ENCODE data around the gene FAM222B. TPM values are rescaled to one million over a fixed set of nuclear protein-coding genes. Genes with fewer than 3 reads are reported as not detected.
A peak's percentile ranks its signal among the peaks of the same experiment; 100 is the strongest.

Gene FAM222B
- total and polyA plus RNA-seq, 9 of the 15 experiments (the other 6 are each of a cell fraction or from before 2014, with no cell fraction given), result 4.0 to 34.6 (median 7.5) TPM

DNA sequence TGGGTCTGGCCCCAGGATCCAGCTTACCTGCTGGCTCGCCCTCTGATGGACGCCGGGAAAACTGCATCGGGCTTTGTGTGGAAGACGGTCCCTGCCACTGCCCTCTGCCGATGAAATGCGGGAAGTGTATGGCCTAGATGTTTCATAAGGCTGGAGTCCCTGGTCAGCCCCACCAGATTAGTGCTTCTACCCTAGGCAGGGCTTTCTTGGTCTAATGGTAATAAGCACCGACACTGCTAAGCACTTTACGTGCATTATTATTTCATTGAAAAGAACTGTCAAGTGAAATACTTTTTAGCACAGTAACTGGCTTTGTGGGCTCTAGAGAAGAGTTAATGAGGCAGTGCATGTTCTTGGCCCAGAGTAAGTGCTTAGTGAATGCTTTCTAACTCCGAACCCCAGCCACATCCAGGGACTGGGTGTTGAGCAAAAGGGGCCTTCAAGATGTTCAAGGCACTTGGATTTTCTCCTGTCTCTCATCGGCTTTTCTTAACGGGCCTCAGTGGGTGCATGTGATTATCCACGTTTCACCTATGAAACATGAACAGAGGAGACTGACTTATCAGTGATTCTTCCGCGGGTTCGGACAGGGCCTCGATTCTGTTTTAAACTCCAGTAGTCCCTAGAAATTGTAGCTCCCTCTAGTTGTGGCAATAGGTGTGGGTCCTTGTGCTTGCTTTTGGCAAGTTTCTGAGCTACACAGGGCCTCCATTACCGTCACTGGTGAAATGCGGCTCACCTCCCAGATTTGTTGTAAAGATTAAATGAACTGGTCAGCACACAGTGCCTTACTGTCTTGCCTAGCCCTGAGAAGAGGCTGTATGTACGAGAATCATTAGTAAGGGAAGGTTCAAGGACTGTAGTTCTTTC is 92.2 kb downstream of the FAM222B start (continued):
- TF ChIP-seq ZBTB40 (IDR thresholded peaks at IDR 0.05), result no peak
- no peak for TF ChIP-seq ZBTB40 (CRISPR knock-in tag; IDR thresholded peaks at IDR 0.05)
- TF ChIP-seq CC2D1A (IDR thresholded peaks at IDR 0.05), result peak; percentile 50; the same call in 1 of the 2 replicates
- peak; percentile 61; the same call in 1 of the 2 replicates for TF ChIP-seq CBX5 (IDR thresholded peaks at IDR 0.05; ENCODE audit: borderline replicate concordance, low read depth)
- TF ChIP-seq AFF4 (CRISPR knock-in tag; IDR thresholded peaks at IDR 0.05), result peak; percentile 84
- TF ChIP-seq POLR2G (IDR thresholded peaks at IDR 0.05; ENCODE audit: low read depth, low read length), result peak; percentile 57; the same call in 1 of the 2 replicates
- no peak; the same call in 1 of the 2 replicates for TF ChIP-seq ZC3H11A (IDR thresholded peaks at IDR 0.05; ENCODE audit: low read depth, low read length)
- TF ChIP-seq NUFIP1 (IDR thresholded peaks at IDR 0.05; ENCODE audit: partially characterized antibody), result no peak
- TF ChIP-seq HNRNPH1 (optimal IDR thresholded peaks at IDR 0.05; ENCODE audit: low read depth, low read length), result no peak
- no peak for TF ChIP-seq NR3C1 (CRISPR knock-in tag; IDR thresholded peaks at IDR 0.05)
- TF ChIP-seq BCOR (IDR thresholded peaks at IDR 0.05), result no peak; the same call in 1 of the 2 replicates
- TF ChIP-seq MAX (CRISPR knock-in tag; IDR thresholded peaks at IDR 0.05), result no peak

Measured in K562 (cell line).